ES-I3 (cell line): ENCODE data around the gene HAPLN2.
"Not testable (repeated sequence)": the region's sequence is repeated elsewhere in the genome, so short reads cannot be mapped to it uniquely, and the experiment has no call there.

Source experiments
- H3K36me3 ChIP-seq: 2 replicates; pipeline ENCODE4 v1.6.1; 2013; ENCODE audit warnings: mild to moderate bottlenecking, low read length, control low read depth, moderate library complexity; ENCODE audit not compliant: insufficient read depth
- H3K4me1 ChIP-seq: 2 replicates; pipeline ENCODE4 v1.6.1; 2013; ENCODE audit warnings: mild to moderate bottlenecking, control low read depth, low read length; ENCODE audit not compliant: insufficient read depth
- H3K9ac ChIP-seq: 2 replicates; pipeline ENCODE4 v1.6.1; 2013; ENCODE audit warnings: low read depth, mild to moderate bottlenecking, low read length, moderate library complexity
- H3K9me3 ChIP-seq: 2 replicates; pipeline ENCODE4 v1.6.1; 2013; ENCODE audit warnings: mild to moderate bottlenecking, low read length, moderate library complexity; ENCODE audit not compliant: control insufficient read depth, insufficient read depth

Gene HAPLN2

GRCh38 chr1:156586892-156587477 is 32.2 kb upstream of the HAPLN2 start:
- Histone ChIP-seq H3K36me3 (no peaks in the 10 kb centered on the region), H3K9me3 (no peaks in the 10 kb centered on the region), H3K4me1 (peaks cover 9% of the 10 kb centered on the region), H3K9ac (no peak overlapping the region)

GRCh38 chr1:156587927-156588326 is 31.3 kb upstream of the HAPLN2 start:
- not testable (repeated sequence) for H3K9ac ChIP-seq, H3K9me3 ChIP-seq, H3K4me1 ChIP-seq, H3K36me3 ChIP-seq

- Histone ChIP-seq H3K9me3 (no peaks in the 10 kb centered on the region), H3K36me3 (peaks cover 4% of the 10 kb centered on the region; the same call in 1 of the 2 replicates), H3K9ac (no peak overlapping the region), H3K4me1 (peaks cover 4% of the 10 kb centered on the region)
Observed at GRCh38 chr1:156589546-156589945, 29.7 kb upstream of the HAPLN2 start.

DNA sequence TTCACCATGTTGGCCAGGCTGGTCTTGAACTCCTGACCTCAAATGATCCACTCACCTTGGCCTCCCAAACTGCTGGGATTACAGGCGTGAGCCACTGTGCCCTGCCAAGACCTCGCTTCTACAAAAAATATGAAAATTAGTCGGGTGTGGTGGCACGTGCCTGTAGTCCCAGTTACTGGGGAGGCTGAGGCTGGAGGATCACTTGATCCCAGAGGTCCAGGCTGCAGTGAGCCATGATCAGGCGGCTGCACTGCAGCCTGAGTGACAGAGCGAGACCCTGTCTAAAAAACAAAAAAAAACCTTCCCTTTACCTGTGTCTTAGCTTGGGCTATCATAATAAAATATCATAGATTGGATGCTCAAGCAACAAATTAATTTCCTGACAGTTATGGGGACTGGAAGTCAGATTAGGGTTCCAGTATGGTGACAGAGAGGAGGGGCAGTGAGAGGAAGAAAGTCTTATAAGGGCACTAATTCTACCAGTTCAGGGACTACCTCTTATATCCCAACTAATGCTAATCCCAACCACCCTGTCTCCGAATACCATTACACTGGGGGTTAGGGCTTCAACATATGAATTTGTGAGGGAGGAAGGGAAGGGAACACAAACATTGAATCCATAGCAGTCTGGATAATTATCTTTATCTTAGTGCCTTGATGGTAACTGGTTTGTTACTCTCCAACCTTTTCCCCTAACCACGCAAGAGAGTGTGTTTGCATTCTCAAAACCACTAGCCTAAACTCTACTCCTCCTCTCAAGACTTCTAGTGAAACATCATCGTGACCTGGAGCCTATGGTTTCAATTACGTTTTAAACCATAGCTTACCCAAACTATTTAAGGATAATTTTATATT is 28.7 kb upstream of the HAPLN2 start:
- H3K9me3 ChIP-seq: no peaks in the 10 kb centered on the region
- H3K9ac ChIP-seq: peak overlapping the region; percentile 72
- peaks cover 7% of the 10 kb centered on the region; the same call in 1 of the 2 replicates for H3K36me3 ChIP-seq
- H3K4me1 ChIP-seq: no peaks in the 10 kb centered on the region

- Histone ChIP-seq H3K9me3 (no peaks in the 10 kb centered on the region), H3K36me3 (peaks cover 11% of the 10 kb centered on the region; the same call in 1 of the 2 replicates), H3K4me1 (no peaks in the 10 kb centered on the region), H3K9ac (peak overlapping the region; percentile 72)
Observed at GRCh38 chr1:156591181-156591431, 28.1 kb upstream of the HAPLN2 start.

DNA sequence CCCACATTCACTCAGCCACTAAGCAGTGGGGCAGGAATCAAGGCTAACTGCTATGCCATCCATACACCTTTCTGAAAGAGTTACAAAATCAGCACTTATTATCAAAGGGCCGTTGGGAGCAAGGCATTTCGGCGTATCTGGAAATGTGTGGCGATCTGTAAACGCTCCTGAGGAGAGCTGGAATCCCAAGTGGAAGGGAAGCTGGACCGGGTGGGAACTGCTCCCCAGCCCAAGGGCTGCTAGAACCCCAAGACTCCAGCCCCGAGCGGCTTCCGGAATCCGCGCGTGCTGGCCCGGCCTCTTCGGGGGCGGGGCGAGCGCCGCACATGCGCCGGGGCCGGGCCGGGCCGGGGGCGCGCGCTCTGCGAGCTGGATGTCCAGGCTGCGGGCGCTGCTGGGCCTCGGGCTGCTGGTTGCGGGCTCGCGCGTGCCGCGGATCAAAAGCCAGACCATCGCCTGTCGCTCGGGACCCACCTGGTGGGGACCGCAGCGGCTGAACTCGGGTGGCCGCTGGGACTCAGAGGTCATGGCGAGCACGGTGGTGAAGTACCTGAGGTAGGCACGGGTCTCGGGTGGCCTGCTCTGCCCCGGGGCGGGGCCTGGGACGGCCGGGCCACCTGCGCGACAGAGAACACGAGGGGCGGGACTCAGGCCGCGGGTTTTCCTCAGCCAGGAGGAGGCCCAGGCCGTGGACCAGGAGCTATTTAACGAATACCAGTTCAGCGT is 27.6 kb upstream of the HAPLN2 start, which contains the start of gene NAXE:
TSS of gene NAXE (plus strand) at position 345 of the 726 bp plus-strand sequence. CDS start at position 374, 29 bp downstream.
- Histone ChIP-seq H3K9me3 (no peaks in the 10 kb centered on the region), H3K4me1 (no peaks in the 10 kb centered on the region), H3K36me3 (peaks cover 14% of the 10 kb centered on the region; the same call in 1 of the 2 replicates), H3K9ac (peak within 1 kb of the TSS; percentile 72)

- no peaks in the 10 kb centered on the region for H3K9me3 ChIP-seq
- no peaks in the 10 kb centered on the region for H3K4me1 ChIP-seq
- H3K9ac ChIP-seq: peak overlapping the region; percentile 72
- peaks cover 19% of the 10 kb centered on the region; the same call in 1 of the 2 replicates for H3K36me3 ChIP-seq
Observed at GRCh38 chr1:156592158-156592909, 26.9 kb upstream of the HAPLN2 start.

DNA sequence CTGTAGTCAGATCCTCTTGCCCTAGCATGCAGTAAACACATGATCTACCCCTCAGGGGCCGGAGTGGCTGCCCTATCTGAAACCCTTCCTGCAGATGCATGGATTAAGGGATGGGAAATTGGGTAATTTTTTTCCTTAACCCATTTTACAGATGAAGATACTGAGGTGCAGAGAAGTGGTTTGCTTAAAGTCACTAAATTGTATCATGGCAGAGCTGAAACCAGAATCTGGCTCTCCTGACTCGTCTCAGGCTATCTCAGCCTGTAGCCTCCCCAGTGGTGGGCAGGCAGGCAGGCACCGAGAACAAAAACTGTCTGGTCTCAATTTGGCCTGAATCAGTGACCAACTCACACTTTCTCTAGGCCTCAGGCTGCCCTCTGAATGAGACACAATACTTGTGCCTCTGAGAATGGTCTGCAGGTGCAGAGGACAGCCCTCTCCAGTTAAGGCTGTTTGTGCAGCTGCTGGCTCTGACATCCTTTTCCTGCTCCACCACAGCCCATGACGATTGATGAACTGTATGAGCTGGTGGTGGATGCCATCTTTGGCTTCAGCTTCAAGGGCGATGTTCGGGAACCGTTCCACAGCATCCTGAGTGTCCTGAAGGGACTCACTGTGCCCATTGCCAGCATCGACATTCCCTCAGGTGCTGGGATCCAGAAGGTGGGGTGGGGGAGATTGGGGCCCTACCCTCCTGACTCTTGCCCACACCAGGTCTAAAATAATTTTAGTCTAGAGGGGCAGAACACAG is 26.1 kb upstream of the HAPLN2 start:
- H3K9ac ChIP-seq: no peak overlapping the region
- no peaks in the 10 kb centered on the region for H3K9me3 ChIP-seq
- H3K4me1 ChIP-seq: no peaks in the 10 kb centered on the region
- peaks cover 24% of the 10 kb centered on the region for H3K36me3 ChIP-seq

GRCh38 chr1:156593661-156593989 is 25.6 kb upstream of the HAPLN2 start:
- no peak overlapping the region for H3K9ac ChIP-seq
- no peaks in the 10 kb centered on the region for H3K4me1 ChIP-seq
- H3K36me3 ChIP-seq: peaks cover 26% of the 10 kb centered on the region
- no peaks in the 10 kb centered on the region for H3K9me3 ChIP-seq

- H3K4me1 ChIP-seq: no peaks in the 10 kb centered on the region
- no peaks in the 10 kb centered on the region for H3K9me3 ChIP-seq
- no peak overlapping the region for H3K9ac ChIP-seq
- peaks cover 26% of the 10 kb centered on the region for H3K36me3 ChIP-seq
Observed at GRCh38 chr1:156594190-156594589, 25.0 kb upstream of the HAPLN2 start.

DNA sequence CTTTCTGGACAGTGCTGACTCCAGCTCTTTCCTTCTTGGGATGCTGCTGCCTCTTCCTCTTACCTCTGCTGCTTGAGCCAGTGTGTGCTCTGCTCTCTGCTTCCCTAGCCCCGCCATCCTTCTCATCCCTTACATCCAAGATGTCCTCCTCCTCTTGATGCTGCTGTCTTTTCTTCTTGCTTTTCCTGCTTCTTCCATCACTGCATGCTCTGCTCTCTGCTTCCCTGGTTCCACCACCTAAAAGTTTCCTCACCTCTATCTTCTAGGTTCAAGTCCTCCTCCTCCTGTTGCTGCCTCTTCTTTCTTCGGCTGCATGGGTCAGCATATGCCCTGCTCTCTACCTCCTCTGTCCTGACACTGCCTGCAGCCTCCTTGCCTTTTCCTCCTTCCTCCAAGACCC is 24.2 kb upstream of the HAPLN2 start:
- Histone ChIP-seq H3K9me3 (no peaks in the 10 kb centered on the region), H3K36me3 (peaks cover 26% of the 10 kb centered on the region), H3K9ac (no peak overlapping the region), H3K4me1 (no peaks in the 10 kb centered on the region)

DNA sequence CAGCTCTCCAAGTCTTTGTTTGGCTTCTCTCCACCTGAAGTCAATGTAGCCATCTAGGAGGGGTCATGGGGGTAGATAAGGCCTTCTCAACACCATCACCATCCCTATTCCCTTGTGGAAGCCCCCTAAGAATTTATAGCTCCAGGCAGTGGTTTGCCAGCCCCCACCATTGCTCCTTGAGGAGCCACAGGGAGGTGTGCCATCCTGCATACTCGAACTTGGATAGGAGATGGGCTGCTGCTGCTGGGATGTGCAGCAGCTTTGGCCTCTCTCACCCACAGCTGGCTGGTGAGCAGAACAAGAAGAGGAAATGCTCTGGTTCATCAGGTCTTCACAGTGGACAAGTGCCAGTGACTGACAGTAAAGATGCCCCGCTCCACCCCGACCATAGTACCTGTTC is 22.8 kb upstream of the HAPLN2 start:
- Histone ChIP-seq H3K4me1 (no peaks in the 10 kb centered on the region), H3K36me3 (peaks cover 26% of the 10 kb centered on the region), H3K9me3 (no peaks in the 10 kb centered on the region), H3K9ac (no peak overlapping the region)

GRCh38 chr1:156598125-156598524 is 21.1 kb upstream of the HAPLN2 start:
- Histone ChIP-seq H3K9me3 (no peaks in the 10 kb centered on the region), H3K9ac (no peak overlapping the region), H3K4me1 (no peaks in the 10 kb centered on the region), H3K36me3 (peaks cover 25% of the 10 kb centered on the region)
